ENCODE data around the gene FAM81B.

Gene FAM81B

DNA sequence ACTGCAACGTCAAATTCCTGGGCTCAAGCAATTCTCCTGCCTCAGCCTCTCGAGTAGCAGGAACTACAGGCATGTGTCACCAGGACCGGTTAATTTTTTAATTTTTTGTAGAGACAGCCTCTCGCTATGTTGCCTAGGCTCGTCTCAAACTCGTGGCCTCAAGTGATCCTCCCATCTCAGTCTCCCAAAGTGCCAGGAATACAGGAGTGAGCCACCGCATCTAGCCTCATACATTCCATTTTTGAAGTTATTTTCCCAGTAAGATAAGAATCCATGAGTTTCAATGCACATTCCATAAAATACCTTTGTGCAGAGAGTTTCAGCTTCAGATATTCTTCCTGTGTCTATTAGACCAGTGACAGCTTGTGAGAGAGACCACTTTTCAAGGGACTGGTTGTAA is 93.3 kb downstream of the FAM81B start:
- DNase-seq (ENCODE audit: low read depth): no peak

DNA sequence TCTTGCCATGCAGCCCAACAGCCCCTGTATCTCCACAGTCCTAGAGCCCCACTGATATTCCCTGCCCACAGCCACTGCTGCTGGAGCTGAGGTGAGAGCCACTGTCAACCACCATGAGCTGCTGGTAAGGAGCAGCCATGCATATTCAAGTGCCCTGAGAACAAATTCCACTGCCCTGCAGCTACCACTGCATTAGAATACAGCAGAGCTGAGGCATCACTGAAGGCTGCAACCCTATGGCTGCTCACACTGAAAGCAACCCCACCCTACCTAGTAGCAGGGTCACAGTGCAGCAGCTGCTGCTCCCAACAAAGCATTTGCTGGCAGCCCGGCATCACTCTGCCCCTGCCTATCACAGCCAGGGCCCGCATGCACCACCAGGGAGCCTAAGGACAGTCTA is 95.0 kb downstream of the FAM81B start:
- no peak for DNase-seq (ENCODE audit: low read depth)

DNA sequence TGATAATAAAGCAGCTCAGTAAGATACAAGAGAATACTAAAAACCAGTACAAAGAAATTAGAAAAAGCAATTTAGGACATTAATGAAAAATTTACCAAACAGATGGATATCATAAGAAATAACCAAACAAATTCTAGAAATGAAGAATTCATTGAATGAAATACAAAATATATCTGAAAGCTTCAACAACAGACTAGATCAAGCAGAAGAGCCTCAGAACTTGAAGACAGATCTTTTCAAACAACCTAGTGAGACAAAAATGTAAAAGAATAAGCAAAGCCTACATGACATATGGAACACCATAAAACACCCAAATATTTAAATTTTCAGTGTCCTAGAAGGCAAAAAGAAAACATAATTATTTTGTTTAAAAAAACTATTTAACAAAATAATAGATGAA is 96.7 kb downstream of the FAM81B start:
- DNase-seq (ENCODE audit: low read depth): no peak
